CD4-positive, alpha-beta T cell treated with Interleukin-6 for 4 hours (primary cell): ENCODE results near the gene MFNG.
"Not testable (repeated sequence)": the region's sequence is repeated elsewhere in the genome, so short reads cannot be mapped to it uniquely, and the experiment has no call there.

Experiments used
- DNase-seq: peaks from one replicate; pipeline ENCODE4 v3.0.0-alpha.2; 2020; ENCODE audit warnings: mixed read lengths

The MFNG gene

GRCh38 chr22:37486224-37486845, at the start of gene MFNG:
TSS of gene MFNG (minus strand) at chr22:37486384. CDS start at chr22:37486177, 207 bp downstream.
- peak; percentile 84 for DNase-seq

GRCh38 chr22:37535159-37535558, 49.0 kb upstream of the MFNG start:
- DNase-seq, result no peak

GRCh38 chr22:37534445-37534844, 48.3 kb upstream of the MFNG start:
- DNase-seq, result no peak

- DNase-seq, result no peak
These were observed 47.8 kb upstream of the MFNG start for GRCh38 chr22:37533995-37534394.

GRCh38 chr22:37529652-37530345, 43.6 kb upstream of the MFNG start:
- peak; percentile 13 for DNase-seq

GRCh38 chr22:37527952-37528351, 41.8 kb upstream of the MFNG start:
- not testable (repeated sequence) for DNase-seq

GRCh38 chr22:37527081-37527752, 41.0 kb upstream of the MFNG start:
- not testable (repeated sequence) for DNase-seq

GRCh38 chr22:37526376-37526775, 40.2 kb upstream of the MFNG start:
- DNase-seq, result no peak

- no peak for DNase-seq
These were observed 39.7 kb upstream of the MFNG start for GRCh38 chr22:37525746-37526350.

- no peak for DNase-seq
These were observed 39.0 kb upstream of the MFNG start for GRCh38 chr22:37525073-37525745.

- no peak for DNase-seq
These were observed 36.3 kb upstream of the MFNG start for GRCh38 chr22:37522482-37522881.

- no peak for DNase-seq
These were observed 35.1 kb upstream of the MFNG start for GRCh38 chr22:37521236-37521739.

GRCh38 chr22:37520776-37521191, 34.6 kb upstream of the MFNG start:
- DNase-seq, result no peak

- peak; percentile 13 for DNase-seq
These were observed 33.3 kb upstream of the MFNG start, which contains the start of gene CARD10 for GRCh38 chr22:37519268-37520195. TSS of gene CARD10 (minus strand) at chr22:37519415. CDS start at chr22:37519200, 215 bp downstream.

GRCh38 chr22:37518509-37519267, 32.5 kb upstream of the MFNG start:
- peak; percentile 16 for DNase-seq

- DNase-seq, result no peak
These were observed 31.8 kb upstream of the MFNG start for GRCh38 chr22:37517826-37518450.

GRCh38 chr22:37516456-37516855, 30.3 kb upstream of the MFNG start:
- DNase-seq, result no peak

GRCh38 chr22:37515901-37516300, 29.7 kb upstream of the MFNG start:
- DNase-seq, result no peak

GRCh38 chr22:37514526-37515051, 28.4 kb upstream of the MFNG start:
- no peak for DNase-seq
